HuH-7 (cell line): ENCODE measurements around the gene OR52E2.
"Not testable (repeated sequence)": the region's sequence is repeated elsewhere in the genome, so short reads cannot be mapped to it uniquely, and the experiment has no call there.

Source experiments
- DNase-seq: peaks from one replicate; pipeline ENCODE4 v3.0.0; 2011; ENCODE audit warnings: low spot score

Gene OR52E2

DNA sequence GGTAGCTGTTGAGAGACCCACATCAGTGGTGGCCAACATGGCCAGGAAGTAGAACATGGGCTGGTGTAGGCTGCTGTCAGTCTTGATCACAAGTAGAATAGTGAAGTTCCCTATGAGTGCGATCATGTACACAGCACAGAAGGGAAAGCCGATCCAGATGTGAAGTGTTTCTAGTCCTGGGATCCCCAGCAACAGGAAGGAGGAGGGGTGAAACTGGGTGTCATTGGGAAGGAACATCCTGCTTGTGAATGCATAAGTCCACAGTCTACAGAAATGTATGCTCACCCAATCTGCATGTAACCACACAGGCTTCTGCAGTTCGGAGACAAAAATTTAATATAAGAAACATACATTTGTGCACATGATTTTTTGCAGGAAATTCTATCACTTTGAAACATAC, at the start of gene OR52E2:
Gene OR52E2 (minus strand): TSS at position 237 of the 400 bp plus-strand sequence. CDS start 0 bp downstream, at position 237.
- no peak for DNase-seq

DNA sequence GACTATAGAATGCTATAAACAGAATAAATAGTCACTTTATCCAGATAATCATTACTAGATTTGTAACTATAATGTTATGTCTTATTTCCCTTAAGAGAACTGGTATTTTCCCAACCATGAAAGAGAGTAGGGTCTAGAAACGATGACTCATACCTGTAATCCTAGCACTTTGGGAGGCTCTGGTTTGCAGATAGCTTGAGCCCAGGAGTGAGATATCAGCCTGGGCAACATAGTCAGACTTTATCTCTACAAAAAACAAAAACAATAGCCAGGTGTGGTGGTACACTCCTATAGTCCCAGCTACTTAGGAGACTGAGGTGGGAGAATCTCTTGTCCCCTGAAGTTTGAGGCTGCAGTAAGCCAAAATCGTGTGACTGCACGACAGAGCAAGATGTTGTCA, 47.9 kb upstream of the OR52E2 start:
- DNase-seq, result no peak

DNA sequence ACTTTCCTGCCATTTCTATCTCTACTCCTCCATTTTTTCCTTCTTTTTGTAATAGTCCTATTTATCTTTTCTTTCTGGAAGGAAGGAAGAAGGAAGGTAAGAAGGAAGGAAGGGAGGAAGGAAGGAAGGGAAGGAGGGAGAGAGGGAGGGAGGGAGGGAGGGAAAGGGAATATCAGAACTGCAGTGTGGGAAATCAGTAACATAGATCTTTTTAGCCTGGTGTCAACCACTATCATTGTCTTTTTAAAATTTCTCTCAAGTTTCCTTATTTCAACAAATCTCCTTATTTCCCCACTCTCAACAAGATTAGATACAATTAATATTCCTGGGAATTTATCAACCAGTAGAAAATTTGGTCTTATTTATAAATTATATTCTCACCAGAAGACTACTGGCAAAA, 43.6 kb upstream of the OR52E2 start:
- DNase-seq, result no peak

DNA sequence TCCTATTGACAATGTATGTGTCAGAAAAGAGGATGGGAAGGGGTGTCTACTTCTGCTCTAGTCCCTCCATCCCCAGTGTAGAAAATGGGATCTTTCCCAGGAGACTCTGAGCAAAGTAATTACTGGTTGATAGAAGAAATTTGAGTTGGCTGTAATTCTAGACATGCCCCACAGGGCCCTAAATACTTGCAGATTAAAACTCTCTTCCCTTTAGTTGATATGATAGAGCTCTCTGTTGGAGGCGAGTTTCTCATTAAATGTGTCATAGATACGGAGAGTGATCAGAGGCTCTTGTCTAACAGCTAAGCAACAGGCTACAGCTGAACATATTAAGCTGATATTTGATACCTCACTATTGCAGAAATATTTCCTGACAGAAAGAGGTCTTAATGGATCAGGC, 42.8 kb upstream of the OR52E2 start:
- no peak for DNase-seq

DNA sequence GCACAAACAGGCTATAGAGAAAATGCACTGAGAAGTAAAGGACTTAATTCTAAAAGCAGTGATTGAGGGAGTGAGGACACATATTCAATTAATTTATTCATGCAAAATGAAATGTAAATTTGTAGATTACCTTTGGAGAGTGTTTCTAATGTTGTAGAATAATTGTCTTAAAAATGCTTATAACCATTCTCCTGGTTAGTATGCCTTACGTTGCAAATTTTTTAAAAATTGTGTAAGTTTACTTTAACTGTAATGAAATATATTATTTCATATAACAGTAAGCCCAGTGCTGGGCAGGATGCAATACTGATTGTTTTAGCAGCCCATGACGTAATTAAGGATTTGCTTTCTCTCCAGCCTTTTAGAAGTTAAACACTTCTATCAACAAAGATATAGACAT, 36.6 kb upstream of the OR52E2 start:
- DNase-seq, result no peak

DNA sequence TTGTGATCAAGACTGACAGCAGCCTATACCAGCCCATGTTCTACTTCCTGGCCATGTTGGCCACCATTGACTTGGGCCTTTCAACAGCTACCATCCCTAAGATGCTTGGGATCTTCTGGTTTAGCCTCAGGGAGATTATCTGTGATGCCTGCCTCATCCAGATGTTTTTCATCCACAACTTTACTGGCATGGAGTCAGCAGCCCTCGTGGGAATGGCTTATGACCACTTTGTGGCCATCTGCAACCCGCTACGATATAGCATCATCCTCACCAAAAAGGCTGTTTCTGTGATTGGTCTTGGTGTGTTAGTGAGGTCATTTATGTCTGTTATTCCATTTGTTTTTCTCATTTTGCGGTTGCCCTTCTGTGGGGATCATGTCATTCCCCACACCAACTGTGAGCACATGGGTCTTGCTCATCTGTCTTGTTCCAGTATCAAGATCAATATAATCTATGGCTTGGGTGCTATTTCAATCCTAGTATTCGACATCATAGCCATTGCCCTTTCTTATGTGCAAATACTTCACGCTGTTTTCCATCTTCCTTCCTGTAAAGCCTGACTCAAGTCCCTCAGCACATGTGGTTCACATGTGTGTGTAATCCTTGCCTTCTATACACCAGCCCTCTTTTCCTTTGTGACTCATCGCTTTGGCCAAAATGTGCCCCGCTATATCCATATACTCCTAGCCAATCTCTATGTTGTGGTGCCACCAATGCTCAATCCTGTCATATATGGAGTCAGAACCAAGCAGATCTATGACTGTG, 33.6 kb upstream of the OR52E2 start:
- no peak for DNase-seq

DNA sequence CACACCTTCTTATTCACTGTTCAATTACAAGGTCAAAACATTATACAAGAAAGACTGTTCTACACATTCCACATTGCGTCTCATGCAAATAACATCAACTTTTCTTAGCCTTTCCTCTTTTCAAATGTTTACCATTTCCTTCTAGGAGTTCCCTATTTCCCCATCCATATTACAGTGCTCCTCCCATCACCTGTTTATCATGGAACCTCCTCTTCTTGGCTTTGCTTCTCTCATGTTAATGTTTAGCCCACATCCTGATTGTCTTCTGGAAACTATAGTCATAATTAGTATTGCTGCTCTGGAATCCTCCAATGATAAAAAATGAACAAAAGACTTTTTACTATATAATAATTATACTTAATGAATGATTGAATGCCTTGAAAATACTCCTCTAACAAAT, 31.2 kb upstream of the OR52E2 start:
- DNase-seq, result no peak

DNA sequence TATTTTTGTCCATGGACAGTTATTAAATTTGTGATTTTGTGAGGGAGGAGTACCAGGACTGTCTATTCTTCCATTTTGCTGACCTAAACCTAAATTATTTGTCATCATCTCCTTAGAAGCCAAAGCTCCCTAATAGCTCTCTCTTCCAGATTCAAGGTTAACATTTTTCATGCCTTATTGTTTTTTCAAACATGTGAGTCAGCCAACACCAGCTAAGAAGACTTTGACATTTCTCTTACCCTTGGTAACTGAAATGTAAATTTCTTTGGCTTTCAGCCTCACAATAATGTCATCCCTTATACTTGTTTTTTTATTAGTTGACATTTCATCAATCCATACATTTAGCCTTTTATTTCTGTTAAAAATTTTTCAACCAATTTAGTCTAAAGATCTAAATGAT, 29.1 kb upstream of the OR52E2 start:
- DNase-seq, result no peak

DNA sequence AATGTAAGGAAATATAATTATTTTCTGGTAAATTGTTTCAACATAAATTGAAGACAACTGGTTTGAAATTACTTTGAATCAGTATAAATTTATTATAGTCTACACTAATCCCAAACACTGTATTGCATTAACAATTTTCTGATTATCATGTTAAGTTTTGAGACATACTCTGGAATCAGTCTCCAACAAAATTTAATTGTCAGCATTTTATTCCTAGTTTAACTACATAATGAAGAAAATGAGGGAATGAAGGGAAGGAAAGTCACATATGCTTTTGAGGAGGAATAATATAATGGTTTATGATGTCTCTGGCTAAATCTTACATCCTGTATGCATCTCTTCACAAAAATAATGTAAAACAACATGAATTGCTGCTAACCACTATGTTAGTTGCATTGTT, 24.2 kb upstream of the OR52E2 start:
- no peak for DNase-seq

DNA sequence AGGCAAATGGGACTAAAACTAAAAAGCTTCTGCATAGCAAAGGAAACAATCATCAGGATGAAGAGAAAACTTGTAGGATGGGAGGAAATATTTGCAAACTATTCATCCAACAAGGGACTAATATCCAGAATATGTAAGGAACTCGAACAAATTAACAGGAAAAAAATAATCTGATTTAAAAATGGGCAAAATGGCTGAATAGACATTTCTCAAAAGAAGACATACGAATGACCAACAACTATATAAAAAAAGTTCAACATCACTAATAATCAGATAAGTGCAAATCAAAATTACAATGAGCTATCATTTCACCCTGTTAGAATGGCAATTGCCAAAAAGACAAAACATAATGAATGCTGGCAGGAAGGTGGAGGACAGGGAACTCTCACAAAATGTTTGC, 22.0 kb upstream of the OR52E2 start:
- no peak for DNase-seq

DNA sequence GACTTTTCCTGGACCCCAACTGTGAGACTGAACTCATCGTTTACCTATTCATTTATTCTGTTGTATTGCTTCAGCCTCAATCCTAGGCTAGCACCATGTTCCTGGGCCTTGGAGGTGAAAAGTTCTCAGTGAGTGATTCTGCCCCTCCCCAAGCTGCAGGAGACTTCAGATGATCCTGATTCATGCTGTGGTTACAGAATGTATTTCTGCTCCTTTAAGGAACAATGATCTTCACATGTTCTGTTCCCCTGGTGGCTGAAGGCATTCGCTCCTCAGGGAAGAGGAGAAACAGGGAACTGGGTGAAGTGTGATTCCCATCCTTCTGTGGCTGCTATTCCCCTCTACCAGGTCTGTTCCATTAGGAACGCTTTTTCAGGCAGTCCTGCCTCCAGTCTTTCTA, 12.4 kb upstream of the OR52E2 start:
- no peak for DNase-seq

DNA sequence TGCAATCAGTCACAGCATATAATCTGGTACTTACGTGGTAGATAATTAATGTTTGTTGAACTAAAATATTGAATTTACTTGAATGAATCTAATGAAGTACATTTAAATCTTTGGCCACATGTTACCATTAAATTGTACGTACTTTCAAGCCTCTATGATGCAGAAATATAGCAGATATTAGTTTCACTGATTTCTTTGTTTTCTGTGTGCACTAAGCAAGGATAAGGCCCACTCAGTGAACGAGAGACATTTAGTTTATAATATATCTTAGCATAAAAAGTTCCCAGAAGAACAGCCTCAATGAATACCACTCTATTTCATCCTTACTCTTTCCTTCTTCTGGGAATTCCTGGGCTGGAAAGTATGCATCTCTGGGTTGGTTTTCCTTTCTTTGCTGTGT, 9.8 kb upstream of the OR52E2 start, which contains the start of gene OR52E1:
Gene OR52E1 (plus strand): TSS at position 301 of the 400 bp plus-strand sequence.
- DNase-seq, result no peak

DNA sequence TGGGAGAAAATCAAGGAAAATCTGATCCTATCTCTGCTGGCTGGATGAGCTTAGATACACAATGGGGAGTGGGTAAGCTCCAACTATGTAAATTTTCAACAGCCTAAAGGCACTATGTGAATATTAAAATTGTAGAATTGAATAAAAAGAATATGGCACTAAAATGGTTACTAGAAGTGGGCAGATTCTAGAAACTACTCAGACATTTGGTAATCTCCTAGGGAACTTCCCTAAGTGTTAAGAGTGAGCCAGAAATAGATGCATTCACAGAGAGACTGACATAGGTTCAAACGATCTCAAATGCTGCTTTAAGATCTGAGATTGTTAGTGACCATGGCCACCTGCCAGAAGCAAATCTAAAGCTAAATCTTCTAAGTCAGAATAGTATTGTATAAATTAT, 5.6 kb upstream of the OR52E2 start:
- no peak for DNase-seq

DNA sequence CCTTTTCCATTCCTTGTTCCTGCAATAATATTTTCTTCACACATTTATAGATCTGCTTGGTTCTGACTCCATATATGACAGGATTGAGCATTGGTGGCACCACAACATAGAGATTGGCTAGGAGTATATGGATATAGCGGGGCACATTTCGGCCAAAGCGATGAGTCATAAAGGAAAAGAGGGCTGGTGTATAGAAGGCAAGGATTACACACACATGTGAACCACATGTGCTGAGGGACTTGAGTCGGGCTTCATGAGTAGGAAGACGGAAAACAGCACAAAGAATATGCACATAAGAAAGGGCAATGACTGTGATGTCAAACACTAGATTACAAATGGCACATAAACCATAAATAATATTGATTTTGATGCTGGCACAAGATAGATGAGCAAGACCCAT, 748 bp downstream of the OR52E2 start:
- not testable (repeated sequence) for DNase-seq

DNA sequence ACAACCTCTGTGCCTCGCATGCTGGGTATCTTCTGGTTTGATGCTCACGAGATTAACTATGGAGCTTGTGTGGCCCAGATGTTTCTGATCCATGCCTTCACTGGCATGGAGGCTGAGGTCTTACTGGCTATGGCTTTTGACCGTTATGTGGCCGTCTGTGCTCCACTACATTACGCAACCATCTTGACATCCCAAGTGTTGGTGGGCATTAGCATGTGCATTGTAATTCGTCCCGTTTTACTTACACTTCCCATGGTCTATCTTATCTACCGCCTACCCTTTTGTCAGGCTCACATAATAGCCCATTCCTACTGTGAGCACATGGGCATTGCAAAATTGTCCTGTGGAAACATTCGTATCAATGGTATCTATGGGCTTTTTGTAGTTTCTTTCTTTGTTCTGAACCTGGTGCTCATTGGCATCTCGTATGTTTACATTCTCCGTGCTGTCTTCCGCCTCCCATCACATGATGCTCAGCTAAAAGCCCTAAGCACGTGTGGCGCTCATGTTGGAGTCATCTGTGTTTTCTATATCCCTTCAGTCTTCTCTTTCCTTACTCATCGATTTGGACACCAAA, 12.6 kb downstream of the OR52E2 start:
- no peak for DNase-seq

DNA sequence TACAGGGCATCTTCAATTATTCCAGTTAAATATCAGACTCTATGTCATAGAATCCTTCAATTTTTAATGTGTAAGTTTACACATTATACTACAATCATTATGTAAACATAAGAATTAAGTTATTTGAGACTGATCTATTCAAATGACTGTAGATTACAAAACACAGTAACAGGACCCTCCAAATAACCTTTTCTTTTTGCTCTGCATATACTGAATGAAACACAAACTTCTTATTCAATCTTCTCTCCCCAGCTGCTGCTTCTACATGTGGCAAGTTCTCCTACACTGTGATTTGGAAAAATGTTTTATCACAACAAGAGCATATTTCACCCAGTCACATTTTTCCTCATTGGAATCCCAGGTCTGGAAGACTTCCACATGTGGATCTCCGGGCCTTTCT, 13.2 kb downstream of the OR52E2 start, which contains the start of gene OR52J3:
Gene OR52J3 (plus strand): TSS at position 301 of the 400 bp plus-strand sequence. CDS start 0 bp downstream, at position 301.
- DNase-seq, result no peak

DNA sequence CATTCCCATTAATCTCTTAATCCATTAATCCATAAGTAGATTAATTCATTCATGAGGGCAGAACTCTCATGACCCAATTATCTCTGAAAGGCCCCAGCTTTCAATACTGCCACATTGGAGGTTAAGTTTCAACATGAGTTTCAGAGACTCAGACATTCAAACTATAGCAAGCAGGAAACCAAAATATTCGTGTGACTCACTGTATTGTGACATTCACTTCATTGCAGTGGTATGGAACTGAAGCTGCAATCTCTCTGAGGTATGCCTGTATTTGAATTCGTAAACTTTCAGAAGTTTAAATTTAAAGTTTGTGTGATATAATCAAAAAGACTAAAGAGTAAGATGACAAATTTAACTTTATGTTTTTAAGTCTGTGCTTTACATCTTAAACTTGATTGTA, 16.0 kb downstream of the OR52E2 start:
- DNase-seq, result no peak

DNA sequence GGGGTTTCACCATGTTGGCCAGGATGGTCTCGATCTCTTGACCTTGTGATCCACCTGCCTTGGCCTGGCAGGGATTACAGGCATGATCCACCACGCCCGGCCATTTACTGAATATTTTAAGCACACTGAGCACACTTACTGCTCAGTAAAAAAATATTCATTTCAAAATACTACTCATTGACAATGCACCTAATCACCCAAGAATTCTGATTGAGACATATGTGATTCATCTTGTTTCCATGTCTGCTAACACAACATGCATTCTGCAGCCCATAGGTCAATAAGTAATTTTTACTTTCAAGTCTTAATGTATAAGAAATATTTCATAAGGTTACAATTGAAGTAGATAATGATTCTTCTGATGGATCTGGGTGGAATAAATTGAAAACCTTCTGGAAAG, 17.3 kb downstream of the OR52E2 start:
- no peak for DNase-seq

DNA sequence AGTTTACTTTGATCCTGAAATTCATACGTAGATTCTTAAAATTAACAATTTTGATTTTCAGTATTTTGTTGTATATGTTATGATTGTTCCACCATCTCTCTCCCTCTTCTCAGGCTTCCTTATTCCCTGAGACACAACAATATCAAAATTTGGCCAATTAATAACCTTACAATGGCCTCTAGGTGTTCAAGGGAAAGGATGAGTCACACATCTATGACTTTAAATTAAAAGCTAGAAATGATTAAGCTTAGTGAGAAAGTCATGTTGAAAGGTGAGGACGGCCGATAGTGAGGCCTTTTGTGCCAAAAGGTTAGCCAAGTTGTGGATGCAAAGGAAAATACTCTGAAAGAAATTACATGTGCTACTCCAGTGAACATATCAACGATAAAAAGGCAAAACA, 18.6 kb downstream of the OR52E2 start:
- DNase-seq, result no peak

DNA sequence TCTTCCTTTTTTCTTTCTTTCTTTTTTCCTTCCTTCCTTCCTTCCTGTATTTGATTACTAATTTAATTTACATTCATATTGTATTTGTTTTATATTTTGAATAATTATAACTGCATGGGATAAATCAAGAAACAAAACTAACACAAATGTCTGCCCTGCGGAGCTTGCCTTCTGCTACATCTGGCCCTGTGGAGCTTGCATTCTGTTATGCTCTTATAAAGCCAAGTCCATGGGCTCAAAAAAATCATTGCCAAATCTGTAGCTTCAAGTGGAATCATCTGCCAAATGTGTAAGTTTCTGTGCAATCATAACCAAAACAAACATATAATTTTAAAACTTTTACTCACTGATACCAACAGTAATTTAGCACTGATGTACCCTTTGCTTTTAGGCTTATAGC, 21.1 kb downstream of the OR52E2 start:
- DNase-seq, result no peak

DNA sequence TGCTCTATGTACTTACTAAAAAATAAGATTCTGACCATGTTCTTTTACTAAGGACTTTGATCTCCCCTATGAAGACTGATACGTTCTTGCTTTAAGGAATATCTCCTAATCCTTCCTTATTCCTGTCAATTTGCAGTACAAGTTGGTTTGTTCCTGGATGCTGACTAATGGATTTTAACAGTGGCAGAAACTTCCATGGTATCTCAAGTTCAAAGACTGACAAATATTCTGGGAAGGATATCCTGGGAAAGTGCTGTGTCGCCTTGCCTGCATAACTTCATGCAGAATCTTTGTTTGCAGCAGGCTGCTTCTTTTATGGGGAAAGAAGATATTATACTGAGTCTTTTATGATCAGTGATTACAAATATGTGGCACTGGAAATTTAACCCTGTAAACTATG, 21.5 kb downstream of the OR52E2 start:
- no peak for DNase-seq

DNA sequence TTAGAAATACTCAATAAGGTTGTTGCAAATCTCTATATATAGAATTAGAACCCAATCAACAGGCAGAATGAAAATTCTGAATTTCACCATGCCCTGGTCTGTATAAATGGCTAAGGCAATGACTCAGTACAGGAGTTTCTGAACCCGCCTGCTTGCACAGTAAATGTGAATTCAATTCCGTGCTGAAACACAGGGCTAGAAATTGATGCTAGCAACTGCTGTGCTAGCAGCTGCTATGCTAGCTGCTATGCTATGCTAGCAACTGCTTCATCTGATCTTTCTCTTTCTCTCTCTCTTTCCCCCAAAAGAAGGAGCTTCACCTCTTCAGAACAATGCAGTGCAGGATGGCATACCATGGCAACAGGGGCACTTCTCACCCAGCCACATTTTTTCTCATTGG, 22.8 kb downstream of the OR52E2 start:
- no peak for DNase-seq

DNA sequence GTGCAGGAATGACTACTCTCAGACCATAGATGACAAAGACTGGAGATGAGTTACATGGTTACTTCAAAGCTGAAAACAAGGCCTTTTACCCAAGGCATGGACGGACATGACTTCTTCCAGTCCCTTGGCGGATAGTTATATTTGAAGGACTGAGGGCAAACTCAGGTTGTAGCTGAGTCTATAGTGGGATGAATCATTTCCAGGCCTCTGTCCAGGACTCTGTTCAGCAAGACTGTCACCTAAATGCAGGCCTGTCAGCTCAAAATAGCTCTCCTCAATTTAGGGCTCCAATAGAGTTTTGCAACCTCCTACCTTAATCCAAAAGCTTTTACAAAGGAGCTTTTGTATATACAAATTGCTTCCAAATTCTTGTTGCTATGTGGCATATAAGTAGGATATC, 37.4 kb downstream of the OR52E2 start:
- no peak for DNase-seq

DNA sequence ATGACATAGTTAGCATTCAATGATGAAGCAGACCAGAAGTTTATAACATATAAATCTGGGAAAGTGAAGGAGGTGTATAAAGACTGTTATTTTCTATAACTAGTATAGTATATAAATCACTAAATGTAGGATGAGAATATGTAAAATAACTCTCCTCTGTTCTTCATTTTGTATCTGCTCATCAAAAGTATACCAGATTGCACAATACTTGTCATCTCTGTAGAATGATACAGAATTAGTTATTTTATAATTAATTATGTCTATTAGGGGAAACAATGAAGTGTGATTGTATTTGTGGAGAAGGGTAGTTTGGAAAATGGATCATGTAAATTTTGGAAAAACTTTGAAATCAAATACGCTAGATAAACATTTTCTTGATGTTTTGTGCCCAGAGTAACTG, 46.4 kb downstream of the OR52E2 start:
- no peak for DNase-seq
